Loucy (cell line): ENCODE data around the gene PMEPA1.

Experiments
- CTCF ChIP-seq: fragments of 200-600 bp; sonication (generic); conservative IDR thresholded peaks from 2 replicates; pipeline ENCODE4 v1.5.1; 2014; ENCODE audit warnings: mild to moderate bottlenecking, antibody characterized with exemption, low read length
- EZH2phosphoT487 ChIP-seq: fragments of 200-600 bp; IDR thresholded peaks from 2 replicates; pipeline ENCODE4 v1.6.1; 2018; ENCODE audit warnings: antibody characterized with exemption, mild to moderate bottlenecking, moderate library complexity, borderline replicate concordance

GRCh38 chr20:57648878-57649616 is 60.8 kb downstream of the PMEPA1 start:
- TF ChIP-seq EZH2phosphoT487 (no peak), CTCF (no peak)
